ENCODE data around the gene MSN.

MSN gene

GRCh38 chrX:65769564-65770292, 102.3 kb downstream of the MSN start:
- DNase-seq (ENCODE audit: low spot score) = no peak
- no peak for TF ChIP-seq CTCF (IDR thresholded peaks at IDR 0.05; ENCODE audit: extremely low read depth, missing control alignments)

GRCh38 chrX:65772842-65773241, 105.4 kb downstream of the MSN start:
- no peak for DNase-seq (ENCODE audit: low spot score)
- TF ChIP-seq CTCF (IDR thresholded peaks at IDR 0.05; ENCODE audit: extremely low read depth, missing control alignments) = no peak

GRCh38 chrX:65781845-65782244, 114.4 kb downstream of the MSN start:
- DNase-seq (ENCODE audit: low spot score) = no peak

GRCh38 chrX:65783746-65784145, 116.3 kb downstream of the MSN start:
- peak; percentile 2 for DNase-seq (ENCODE audit: low spot score)
- TF ChIP-seq CTCF (IDR thresholded peaks at IDR 0.05; ENCODE audit: extremely low read depth, missing control alignments) = no peak

More at GRCh38 chrX:65781845-65782244, 114.4 kb downstream of the MSN start:
- no peak for TF ChIP-seq CTCF (IDR thresholded peaks at IDR 0.05; ENCODE audit: extremely low read depth, missing control alignments)
